Stimulated activated CD4-positive, alpha-beta T cell treated with anti-CD3 and anti-CD28 coated beads, TNF-alpha, amount 100 ng/mL, for 24 hours (primary cell): ENCODE data around the gene MAD1L1.

ENCODE experiments used
- DNase-seq, 3 experiments: peaks; one replicate each; pipeline ENCODE4 v3.0.0-alpha.2; 2020; ENCODE audit warnings: low read depth in 3 of 3

MAD1L1 gene

DNA sequence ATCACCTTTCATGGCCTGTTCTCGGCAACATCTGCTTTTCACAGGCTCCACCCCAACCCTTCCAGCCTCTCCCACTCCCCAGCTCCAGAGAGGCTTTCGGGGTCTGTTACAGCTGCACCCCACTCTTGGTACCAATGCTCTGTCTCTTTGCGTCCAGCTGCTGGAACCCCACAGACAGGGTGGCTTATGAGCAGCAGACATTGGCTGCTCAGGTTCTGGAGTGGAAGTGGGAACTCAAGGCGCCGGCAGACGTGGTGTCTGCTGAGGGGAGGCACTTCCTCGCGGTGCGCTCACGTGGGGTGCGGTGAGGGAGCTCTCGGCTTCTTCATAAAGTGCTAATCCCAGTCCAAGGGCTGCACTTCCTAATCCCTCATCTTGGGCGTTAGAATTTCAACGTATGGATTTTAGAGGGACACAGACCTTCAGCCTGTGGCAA lies 377.0 kb downstream of the MAD1L1 start:
- no peak for DNase-seq

- DNase-seq = no peak
Observed at GRCh38 chr7:1854866-1855724, 377.6 kb downstream of the MAD1L1 start.

- no peak for DNase-seq
Observed at GRCh38 chr7:1853986-1854865, 378.5 kb downstream of the MAD1L1 start.

GRCh38 chr7:1853431-1853985 lies 379.2 kb downstream of the MAD1L1 start:
- no peak for DNase-seq

- no peak for DNase-seq
Observed at GRCh38 chr7:1852517-1853430, 380.0 kb downstream of the MAD1L1 start.

DNA sequence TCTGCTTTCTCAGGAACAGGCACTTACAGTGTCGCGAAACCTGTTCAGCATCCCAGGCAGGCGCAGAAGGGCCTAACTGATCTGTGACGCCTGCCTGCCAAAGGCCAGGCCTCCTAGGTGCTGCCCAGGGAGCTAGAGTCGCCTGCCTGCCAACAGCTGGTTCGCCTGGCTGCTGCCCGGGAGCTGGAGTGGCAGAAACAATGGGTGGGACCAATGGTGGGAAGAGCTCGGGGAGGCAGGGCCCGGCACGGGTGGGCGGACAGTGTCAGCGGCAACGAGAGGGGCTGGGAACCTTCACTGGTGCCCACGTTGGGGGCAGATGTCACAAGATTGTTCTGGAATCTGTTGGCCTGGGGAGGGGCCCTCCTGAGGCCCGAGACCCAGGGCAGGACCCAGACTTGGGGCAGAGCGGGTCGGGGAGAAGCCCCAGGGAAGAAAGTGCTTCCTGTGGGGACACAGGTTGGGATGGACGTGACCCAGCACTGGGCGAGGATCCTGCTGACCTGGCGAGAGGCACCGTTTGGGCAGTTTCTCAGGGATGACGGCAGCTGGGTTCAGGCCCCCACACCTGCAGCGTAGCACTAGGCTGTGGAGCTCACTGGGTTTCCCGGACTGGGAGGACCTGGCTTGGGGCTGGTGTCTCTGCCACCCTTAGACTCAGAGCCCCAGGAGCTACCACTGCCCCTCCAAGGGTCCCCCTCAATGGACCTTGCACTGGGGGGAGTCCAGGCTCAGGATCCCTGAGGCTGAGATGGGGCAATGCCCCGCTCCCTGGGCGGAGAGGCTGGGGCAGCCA lies 380.8 kb downstream of the MAD1L1 start:
- DNase-seq = no peak

GRCh38 chr7:1850976-1851571 lies 381.7 kb downstream of the MAD1L1 start:
- no peak for DNase-seq

DNA sequence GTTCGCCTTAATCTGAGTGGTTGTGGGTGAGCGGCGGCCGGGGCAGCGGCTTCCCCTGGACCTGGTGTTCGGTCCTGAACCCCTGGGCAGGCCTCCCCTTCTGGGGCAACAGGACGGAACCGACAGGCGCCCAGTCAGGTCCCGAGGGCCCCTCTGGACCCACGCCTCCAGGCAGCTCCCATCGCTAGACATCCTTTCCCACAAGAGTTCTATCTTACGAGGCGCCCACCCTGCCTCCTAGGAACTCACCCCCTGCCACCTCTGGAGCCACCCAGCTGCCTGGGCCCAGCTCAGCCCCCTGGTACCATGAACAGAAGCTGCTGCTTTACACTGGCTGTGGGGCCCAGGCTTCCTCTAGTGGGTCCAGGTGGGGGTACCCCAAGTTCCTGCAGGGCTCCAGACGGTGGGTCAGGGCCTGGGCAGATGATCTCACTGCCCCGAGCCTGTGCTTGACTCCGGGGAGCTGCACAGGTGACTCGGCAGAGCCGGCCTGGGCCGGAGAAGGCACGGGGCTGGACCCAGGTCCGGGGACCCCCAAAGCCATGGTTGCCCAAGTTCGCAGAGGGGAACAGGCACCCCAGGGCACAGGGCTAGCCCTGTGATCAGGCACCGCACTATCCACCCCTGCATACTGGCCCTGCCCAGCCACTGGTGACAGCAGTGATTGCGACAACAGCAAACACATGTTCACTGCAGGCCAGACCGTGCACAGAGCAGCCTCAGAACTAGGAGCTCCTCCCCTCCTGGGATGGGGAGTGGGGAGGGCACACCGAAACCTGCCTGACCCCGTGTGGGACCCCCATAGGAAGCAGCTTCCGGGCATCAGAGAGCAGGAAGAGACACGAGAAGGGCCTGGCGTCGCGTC lies 382.4 kb downstream of the MAD1L1 start:
- DNase-seq = no peak

DNA sequence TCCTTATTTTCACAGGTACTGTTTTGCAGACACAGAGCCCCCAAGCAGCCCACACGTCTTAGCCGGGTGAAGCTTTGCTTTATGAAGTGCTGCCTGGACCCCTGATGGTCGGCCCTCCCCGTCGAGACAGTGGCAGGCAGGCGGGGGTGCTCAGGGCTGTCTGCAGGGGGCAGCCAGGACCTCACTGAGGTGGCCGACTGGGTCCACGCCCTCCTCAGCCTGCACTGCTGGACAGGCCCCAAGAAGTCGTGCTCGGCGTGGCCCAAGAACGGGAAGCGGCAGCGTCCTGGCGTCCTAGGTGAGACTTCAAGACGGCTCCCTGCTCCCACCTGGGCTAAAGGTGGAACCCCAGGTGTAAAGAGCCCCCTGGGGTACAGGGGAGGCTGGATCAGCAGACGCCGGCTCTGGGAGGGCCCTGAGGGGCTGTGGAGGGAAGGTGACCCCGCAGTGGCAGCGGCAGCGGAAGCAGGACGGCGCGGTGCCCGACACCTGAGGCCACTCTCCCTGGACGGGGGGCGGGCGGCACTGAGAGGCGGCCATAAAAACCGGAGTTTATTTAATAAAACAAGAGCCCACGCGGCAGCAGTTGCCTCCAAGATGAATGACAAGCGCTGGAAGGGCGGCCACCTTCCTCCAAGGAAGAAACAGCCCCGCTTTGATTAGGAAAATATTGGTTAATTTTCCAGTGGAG lies 383.2 kb downstream of the MAD1L1 start:
- no peak for DNase-seq

DNA sequence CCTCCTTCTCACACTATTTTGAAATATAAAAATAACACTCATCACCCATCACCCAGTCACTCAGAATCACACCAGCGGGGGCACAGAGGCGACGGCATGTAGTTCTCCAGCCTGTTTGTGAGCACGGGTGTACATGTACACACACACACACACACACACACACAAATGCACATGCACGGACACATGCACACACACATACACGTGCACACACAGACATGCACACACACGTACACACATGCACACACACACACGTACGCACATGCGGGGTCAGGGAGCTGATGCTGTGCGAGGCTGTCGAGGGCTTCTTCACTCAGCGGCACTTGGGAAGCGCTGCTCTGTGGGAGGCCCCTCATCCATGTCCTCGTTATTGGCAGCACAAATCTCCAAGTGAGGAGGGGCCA lies 383.8 kb downstream of the MAD1L1 start:
- no peak for DNase-seq

DNA sequence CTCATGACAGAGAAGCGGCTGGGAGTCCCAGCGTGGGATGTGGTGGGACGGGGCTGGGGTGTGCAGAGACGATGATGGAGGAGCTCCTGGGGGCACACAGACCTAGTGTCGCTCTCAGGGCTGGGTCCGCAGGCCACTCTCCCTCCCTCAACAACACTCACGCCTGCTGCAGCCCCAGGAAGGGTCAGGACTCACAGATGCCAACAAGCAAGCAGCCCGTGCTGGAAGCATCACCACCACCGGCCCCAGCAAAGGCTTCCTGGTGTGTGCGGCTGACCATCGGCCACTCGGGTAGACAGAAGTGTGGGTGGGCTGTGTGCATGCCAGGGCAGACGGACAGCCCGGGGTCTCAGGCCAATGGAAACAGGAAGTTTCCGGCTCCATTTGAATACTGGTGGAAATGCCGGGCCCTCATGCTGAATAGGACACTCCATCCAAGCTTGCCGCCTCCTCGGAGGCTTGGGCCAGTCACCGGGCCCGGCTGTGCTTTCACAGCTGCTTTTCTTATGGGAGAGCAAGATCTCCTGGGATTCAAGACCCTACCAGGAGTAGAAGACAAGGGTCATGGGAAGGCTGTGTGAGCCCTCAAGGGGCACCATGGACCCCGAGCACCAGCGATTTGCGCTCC lies 384.6 kb downstream of the MAD1L1 start:
- no peak for DNase-seq

- DNase-seq = no peak
Observed at GRCh38 chr7:1847260-1848001, 385.3 kb downstream of the MAD1L1 start.

GRCh38 chr7:1846331-1847065 lies 386.2 kb downstream of the MAD1L1 start:
- DNase-seq = no peak

- no peak for DNase-seq
Observed at GRCh38 chr7:1845536-1846311, 387.0 kb downstream of the MAD1L1 start.

DNA sequence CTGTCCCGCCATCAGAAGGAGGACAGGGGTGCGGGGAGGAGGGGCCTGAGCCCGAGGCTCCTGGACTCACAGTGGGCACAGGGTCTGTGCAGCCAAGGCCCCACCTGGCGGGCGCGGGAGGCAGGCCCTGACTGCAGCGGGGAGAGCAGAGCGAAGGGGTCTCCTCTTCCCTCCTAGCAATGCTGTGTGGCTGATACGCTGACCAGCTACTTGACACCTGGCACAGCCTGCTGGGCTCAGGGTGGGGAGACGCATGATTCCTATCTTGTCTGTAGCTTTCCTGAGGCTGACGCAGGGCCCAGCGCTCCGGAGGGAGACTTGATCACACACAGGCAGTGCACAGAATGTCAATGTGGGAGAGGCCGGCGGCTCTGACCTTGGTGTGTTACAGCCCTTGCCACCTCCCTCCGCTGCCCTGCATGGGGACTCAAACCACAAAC lies 387.8 kb downstream of the MAD1L1 start:
- DNase-seq = no peak
